ENCODE data around the gene TLR4.

Gene TLR4

GRCh38 chr9:117704024-117704575 is at the start of gene TLR4:
Gene TLR4, plus strand, starts transcription at chr9:117704403. Its CDS starts 70 bp downstream, at chr9:117704473.
- no peak for DNase-seq (ENCODE audit: low read depth in 2 of 2)

- no peak for DNase-seq (ENCODE audit: low read depth in 2 of 2)
Measured at GRCh38 chr9:117656002-117656401, 48.2 kb upstream of the TLR4 start.

GRCh38 chr9:117662651-117663050 is 41.6 kb upstream of the TLR4 start:
- DNase-seq (ENCODE audit: low read depth in 2 of 2): no peak

GRCh38 chr9:117664419-117664818 is 39.8 kb upstream of the TLR4 start:
- no peak for DNase-seq (ENCODE audit: low read depth in 2 of 2)

GRCh38 chr9:117665601-117666385 is 38.4 kb upstream of the TLR4 start:
- DNase-seq (ENCODE audit: low read depth in 2 of 2): no peak

GRCh38 chr9:117671468-117671867 is 32.7 kb upstream of the TLR4 start:
- no peak for DNase-seq (ENCODE audit: low read depth in 2 of 2)

GRCh38 chr9:117672369-117672768 is 31.8 kb upstream of the TLR4 start:
- DNase-seq (ENCODE audit: low read depth in 2 of 2): no peak

- DNase-seq (ENCODE audit: low read depth in 2 of 2): no peak
Measured at GRCh38 chr9:117677572-117677971, 26.6 kb upstream of the TLR4 start.

GRCh38 chr9:117678871-117679270 is 25.3 kb upstream of the TLR4 start:
- no peak for DNase-seq (ENCODE audit: low read depth in 2 of 2)

- DNase-seq (ENCODE audit: low read depth in 2 of 2): no peak
Measured at GRCh38 chr9:117679416-117679815, 24.8 kb upstream of the TLR4 start.

GRCh38 chr9:117681888-117682287 is 22.3 kb upstream of the TLR4 start:
- DNase-seq (ENCODE audit: low read depth in 2 of 2): no peak

GRCh38 chr9:117682955-117683710 is 21.1 kb upstream of the TLR4 start:
- DNase-seq (ENCODE audit: low read depth in 2 of 2): no peak

GRCh38 chr9:117687532-117687931 is 16.7 kb upstream of the TLR4 start:
- no peak for DNase-seq (ENCODE audit: low read depth in 2 of 2)

- no peak for DNase-seq (ENCODE audit: low read depth in 2 of 2)
Measured at GRCh38 chr9:117691367-117691766, 12.8 kb upstream of the TLR4 start.

GRCh38 chr9:117696154-117696553 is 8.0 kb upstream of the TLR4 start:
- no peak for DNase-seq (ENCODE audit: low read depth in 2 of 2)

GRCh38 chr9:117697046-117697445 is 7.2 kb upstream of the TLR4 start:
- no peak for DNase-seq (ENCODE audit: low read depth in 2 of 2)

- DNase-seq (ENCODE audit: low read depth in 2 of 2): no peak
Measured at GRCh38 chr9:117703537-117703936, 666 bp upstream of the TLR4 start.

GRCh38 chr9:117704597-117704996 is 394 bp downstream of the TLR4 start:
- DNase-seq (ENCODE audit: low read depth in 2 of 2): no peak

- DNase-seq (ENCODE audit: low read depth in 2 of 2): no peak
Measured at GRCh38 chr9:117705386-117705785, 1.2 kb downstream of the TLR4 start.

- DNase-seq (ENCODE audit: low read depth in 2 of 2): no peak
Measured at GRCh38 chr9:117706421-117707116, 2.4 kb downstream of the TLR4 start.

- no peak for DNase-seq (ENCODE audit: low read depth in 2 of 2)
Measured at GRCh38 chr9:117707561-117707960, 3.4 kb downstream of the TLR4 start.

GRCh38 chr9:117709936-117710335 is 5.7 kb downstream of the TLR4 start:
- no peak for DNase-seq (ENCODE audit: low read depth in 2 of 2)

Data from stimulated activated CD8-positive, alpha-beta memory T cell treated with anti-CD3 and anti-CD28 coated beads, Interleukin-7, amount 100 ng/mL, for 4 hours (primary cell).